Right hindlimb (tissue), 1 donor: Measurements from ENCODE around the gene MRPL27.

Experiments used
- DNase-seq: peaks from one replicate; pipeline ENCODE4 v3.0.0-alpha.2; 2018

The MRPL27 gene

DNA sequence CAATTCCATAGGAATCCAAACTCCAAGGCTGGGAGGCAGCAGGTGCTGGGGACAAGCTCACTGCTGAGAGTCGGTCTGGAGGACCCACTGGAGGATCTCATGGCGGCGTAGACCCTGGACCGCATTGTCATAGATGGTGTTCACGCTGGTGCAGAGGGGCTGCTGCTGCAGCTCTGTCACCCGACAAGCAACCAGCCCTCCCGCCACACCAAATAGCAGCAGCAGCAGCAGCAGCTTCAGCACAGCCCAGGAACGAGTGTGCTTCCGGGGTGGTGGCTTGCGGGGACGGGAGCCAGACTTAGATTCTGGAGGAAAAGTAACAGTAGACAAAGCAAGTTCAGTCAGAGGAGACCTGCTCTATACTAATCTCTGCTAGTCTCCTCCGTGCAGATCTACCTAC is 9.9 kb upstream of the MRPL27 start:
- DNase-seq, result no peak

DNA sequence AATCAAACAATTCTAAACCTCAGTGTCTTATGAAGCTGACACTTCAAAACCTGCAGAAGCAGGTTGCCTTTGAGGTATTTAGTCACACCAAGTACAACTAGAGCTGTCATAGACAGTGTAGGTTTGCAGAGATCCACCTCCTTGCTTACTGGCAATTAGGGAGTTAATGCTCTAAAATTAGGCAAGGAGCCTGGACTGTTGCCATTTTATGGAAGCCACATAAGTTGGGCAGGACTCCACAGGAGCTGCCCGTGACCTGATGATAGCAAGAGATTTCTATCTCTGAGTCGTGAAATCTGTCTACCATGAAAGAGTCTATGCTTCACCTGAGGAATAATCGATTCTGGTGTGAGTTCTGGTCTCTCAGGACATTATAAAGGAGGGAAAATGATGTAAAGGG is 8.9 kb upstream of the MRPL27 start:
- no peak for DNase-seq

DNA sequence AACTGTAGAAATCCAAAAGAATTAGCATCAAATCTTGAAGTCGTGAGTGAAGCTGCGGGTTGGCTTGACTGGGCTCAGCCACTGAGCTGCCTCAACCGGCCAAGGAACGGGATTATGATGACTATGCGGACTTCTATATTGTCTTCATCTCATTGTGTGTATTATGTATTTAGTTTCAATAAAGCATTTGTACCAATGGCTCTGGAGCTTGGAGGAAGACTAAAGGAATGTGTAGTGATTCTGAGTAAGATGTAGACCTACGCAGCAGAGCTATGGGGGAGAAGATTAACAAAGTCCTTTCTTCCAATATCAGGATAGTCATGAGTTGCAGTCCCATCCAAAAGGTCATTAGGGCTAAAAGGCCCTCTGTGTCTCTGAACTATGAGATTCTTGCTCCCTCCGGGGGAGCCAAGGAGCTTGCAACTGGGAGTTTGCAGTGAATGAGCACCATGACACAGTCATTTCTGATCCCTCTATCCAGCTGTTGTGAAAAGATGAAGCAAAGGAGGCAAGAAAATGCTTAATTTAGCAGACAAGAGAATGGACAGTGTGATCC is 8.4 kb upstream of the MRPL27 start:
- no peak for DNase-seq

DNA sequence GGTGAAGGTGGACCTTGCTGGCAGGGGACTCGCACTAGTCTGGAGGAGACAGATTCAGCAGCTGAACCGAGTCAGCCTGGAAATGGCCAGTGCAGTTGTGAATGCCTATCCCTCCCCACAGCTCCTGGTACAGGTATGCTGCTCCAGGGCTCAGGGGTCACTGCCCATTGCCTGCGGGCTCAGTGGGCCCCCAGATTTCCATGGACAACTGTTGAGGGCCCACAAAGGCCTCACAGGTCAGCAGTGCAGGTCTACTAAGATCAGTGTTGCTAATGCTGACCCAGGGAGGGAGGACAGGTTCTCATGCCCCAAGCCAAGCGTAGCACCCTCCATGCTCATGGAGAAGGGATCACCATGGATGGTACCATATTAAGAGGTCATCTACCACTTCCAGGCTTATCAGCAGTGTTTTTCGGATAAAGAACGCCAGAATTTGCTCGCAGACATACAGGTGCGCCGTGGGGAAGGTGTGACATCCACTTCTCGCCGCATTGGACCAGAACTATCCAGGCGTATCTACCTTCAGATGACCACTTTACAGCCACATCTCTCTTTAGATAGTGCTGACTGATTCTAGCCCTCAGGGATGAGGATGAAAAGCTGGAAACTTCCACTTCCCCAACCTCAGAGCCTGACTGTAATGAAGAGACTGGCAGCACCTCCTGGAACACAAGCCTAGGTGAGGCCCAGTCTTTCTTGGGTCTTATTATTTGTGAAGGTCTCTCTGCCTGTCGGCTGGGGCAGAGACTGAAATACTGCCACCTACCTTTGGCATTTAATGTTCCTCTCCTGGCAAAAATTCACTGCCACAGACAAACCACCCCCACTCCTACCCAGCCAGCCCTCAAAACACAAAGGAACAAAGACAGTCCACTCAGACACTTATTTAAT is 7.6 kb upstream of the MRPL27 start:
- no peak for DNase-seq

DNA sequence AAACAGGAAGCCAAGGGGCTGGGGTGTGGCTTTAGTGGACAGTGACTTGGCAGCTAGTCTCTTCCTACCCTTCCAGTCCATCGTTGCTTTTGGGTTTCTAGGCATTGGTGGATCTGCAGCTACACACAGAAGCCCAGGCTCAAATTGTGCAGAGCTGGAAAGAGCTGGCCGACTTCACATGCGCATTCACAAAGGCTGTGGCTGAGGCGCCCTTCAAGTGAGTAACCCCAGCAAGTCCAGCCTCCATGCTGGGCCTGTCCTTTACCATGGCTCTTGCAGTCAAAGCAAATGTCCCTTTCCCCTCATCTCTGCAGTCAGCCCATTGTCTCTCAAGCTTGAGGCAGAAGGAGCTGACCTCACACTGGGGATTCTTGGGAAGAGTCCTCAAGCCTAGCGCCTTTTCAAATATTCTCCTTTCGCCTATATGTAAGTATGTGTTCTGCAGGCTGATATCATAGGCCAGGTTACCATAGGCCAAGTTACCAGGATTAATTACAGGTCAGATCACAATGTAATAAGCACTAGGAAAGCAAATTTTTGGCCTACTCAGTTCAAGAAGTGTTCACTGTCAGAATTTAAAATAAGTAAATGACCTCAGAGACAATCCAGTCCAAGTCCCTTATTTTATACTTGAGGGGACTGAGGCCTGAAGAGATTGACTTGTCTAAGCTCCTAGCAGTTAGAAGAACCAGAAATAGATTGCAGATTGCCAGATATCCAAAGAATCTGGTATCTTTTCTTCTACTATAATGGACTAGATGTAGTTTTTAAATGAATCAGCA is 6.6 kb upstream of the MRPL27 start:
- no peak for DNase-seq

DNA sequence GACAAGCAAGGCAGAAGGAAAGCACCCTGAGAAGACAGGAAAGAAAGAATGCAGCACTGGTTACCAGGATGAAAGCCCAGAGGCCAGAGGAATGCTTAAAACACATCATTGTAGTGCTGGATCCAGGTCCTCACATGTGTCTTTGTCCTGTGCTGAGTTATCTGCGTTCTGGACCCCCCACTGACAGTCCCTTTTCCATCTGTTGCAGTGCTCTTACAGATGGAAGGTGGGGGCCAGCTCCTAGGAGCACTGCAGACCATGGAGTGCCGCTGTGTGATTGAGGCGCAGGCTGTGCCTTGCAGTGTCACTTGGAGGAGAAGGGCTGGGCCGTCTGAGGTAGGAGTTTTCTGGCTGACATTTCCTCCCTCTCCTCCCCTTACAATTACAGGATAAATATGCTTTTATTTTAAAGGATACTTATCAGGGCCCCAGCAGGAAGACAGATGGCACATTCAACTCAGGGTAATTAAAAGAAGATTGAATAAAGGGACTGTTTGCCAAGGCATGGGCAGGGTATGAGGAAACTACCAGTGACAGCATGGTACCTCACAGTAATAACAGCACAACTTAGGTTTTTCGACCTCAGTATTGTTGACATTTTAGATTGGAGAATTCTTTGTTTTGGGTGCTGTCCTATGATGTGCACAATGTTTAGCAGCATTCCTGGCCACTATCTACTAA is 3.0 kb upstream of the MRPL27 start:
- DNase-seq, result no peak

DNA sequence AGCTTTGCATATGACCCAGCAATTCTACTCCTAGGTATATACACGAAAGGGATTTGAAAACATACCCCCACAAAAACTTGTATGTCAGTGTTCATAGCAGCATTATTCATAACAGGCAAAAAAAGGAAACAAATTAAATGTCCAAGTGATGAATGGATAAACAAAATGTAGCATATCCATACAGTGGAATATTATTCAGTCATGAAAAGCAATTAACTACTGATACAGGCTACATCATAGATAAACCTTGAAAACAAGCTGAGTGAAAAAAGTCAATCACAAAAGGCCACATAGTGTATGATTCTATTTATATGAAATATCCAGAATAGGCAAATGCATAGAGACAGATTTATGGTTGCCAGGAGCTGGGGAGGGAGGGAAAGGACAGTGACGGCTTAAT is 721 bp upstream of the MRPL27 start:
- DNase-seq, result no peak

- no peak for DNase-seq
Observed at GRCh38 chr17:50372222-50372757, 694 bp downstream of the MRPL27 start.

DNA sequence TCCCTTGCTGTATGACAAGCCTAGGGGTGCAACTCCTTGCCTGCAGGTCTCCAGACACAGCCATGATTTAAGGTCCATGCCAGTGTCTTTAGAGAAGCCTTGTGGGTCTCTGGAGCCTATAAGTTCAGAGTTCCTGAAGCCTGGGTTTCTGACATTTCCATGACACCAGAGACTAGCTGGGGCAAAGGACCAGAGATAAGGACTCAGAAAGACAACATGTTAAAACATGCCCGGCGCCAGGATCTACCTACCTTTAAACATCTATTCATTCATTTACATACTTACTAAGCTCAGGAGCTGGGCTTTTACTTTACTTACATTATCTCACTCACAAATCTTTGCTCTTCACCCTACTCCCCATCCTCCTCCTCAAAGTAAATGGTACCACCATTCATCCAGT is 1.5 kb downstream of the MRPL27 start:
- no peak for DNase-seq

- no peak for DNase-seq
Observed at GRCh38 chr17:50370052-50370451, 2.9 kb downstream of the MRPL27 start.

DNA sequence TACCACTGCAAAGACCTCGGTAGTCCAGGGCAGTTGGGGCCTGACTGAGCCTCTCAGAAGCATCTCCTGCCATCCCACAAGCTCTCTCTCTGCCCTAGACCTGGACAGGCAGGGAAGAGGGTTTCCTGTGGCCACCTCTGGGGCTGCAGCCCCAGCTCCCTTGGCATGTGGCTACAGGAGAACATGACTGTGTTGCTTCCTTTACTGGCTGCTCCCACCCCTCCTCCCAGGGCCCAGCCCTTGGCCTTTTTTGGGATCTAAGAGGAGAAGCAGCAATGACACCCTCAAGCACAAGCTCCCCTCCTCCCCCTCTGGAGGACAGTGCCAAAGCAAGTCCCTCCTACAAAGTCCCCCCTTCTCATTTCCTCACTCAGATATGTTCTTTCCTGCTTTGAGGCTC is 5.6 kb downstream of the MRPL27 start:
- no peak for DNase-seq

DNA sequence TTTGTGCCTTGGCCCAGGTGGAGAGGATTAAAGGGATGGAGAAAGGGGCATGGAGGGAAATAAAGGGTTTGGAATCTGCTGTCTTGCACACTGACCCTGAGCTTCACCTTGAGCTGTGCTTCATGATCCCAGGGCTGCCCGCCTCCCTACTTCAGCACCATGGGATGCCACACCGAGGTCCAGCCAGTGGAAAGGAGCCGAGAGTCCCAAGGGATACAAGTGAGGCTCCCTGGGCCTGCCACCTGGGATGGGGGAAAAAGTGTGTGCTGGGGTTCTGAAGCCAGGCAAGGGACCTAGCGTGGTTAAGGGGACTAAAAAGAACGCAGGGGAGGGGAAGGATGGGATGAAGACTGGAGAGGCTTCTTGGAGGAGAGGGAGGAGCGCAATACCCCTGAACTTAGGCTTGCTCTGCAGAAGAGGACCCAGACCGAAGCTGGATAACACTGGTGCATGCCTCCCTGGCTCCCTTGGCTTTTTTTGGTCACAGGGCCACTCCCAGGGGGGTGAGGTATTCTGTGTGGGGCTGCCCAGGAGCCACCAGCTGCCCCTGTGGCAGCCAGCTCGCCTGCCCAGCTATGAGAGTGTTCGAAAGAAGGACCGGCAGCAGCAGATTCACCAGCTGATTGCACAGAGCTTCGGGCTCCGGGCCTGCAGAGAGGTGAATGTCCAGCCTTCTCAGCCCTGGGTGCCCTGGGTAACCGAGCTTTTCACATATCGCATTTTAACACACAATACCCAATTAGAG is 7.2 kb downstream of the MRPL27 start:
- no peak for DNase-seq

- DNase-seq, result no peak
Observed at GRCh38 chr17:50365165-50365564, 7.8 kb downstream of the MRPL27 start.

DNA sequence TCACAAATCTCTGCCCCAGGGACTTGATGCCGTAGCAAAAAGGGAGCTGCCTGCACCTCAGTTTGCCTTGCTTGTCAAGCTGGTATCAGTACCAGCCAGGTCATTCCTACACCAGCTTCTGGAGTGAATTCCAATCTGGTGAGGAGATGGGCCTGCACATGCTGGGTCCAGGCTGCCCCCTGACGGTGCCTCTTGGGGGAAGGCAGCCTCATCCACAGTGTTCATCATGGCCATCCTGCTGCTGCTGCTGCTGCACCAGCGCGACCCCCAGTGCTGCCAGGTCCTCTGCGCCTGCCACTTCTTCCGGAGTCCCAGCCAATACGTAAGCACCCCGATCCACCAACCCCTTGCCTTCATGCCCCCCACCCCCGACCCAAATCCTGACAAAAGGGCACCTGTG is 8.3 kb downstream of the MRPL27 start:
- no peak for DNase-seq

DNA sequence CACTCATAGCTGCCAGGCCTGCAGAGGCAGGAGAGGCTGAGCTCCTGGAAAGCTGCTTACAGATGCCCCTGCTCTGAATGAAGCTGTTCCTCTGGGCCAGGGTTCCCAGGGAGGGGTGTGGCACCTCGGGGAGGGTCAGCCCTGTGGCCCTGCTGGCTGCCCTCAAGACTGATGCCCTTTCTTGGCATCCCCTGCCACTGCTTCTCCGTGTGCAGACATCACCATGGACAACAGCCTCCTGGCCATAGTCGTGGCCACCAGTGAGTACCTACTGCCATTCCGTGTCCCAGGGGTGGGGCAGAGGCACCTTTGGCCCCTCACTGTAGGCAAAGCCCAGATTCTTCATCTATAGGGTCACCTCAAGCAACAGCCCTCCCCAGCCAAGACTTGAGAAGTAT is 8.9 kb downstream of the MRPL27 start:
- DNase-seq, result no peak

- DNase-seq, result peak; percentile 77
Observed at GRCh38 chr17:50363217-50364060, 9.5 kb downstream of the MRPL27 start.

- DNase-seq, result no peak
Observed at GRCh38 chr17:50362661-50363060, 10.3 kb downstream of the MRPL27 start.

DNA sequence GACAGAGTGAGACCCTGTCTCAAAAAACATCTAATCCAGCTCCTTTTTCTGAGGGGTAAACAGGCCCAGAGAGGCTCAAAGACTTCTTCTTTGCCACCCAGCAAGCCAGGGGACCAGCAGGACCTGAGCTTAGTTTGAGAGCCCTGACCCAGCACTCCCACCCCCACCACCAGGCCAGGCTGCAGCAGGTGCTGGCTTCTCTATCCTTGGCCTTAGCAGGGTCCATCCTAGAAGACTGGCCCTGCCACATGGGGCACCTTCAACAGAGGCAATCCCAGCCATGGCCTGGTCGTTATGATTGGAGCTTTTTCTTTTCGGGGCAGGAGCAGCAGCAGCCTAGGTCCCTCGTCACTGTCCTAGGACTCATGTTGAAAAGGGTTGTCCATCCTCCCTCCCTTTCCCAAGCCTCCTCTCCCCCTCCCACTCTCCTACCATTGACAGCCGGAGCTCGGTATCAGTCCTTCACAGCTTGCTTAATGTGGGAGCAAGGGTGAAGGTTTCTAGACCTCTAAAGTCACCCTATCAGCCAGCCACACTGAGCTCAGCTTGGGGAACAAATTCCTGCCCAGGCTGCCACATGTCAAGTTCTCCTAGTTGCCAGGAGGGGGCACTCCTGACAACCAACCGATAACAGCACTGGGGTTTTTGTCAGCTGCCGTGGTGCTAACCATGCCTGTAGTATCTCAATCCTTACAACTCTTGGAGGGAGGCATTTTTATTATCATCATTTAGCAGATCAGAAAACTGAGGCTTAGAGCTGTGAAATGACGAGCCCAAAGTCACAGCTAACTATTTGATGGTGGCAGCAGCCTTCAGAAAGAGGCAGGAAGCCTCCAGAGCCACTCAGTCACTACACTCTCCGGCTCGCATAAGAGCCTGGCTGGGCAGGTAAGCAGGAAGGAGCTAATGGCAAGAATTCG is 11.2 kb downstream of the MRPL27 start:
- DNase-seq, result no peak

DNA sequence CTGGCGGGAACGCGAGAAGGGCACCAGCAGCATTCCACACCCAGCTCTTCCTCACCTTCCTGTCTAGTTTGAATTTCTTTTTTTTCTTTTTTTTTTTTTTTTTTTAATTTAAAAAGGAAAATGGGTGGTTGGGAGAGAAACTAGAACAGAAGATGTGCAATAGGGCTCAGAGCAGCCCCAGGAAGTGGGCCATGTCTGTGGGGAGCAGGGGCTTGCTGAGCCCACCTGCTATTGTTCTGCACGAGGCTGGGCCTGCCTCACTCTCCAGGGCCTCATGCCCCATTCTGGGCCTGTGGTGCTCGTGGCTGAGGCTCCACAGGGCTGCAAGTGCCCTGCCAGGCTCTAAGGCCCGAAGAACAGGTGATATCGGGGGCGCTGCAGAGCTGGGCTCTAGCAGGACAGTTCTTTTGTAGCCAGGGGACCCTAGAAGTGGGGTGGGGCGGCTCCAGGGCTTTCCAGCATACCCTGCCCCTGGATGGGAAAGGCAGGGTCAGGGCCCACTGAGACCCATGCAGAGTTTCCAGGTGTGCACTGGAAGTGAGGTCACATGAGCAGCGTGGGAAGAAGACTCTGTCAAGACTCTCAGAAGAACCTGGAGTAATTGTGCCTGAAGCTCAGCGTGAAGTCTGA is 12.4 kb downstream of the MRPL27 start:
- DNase-seq, result no peak

- no peak for DNase-seq
Observed at GRCh38 chr17:50359998-50360461, 13.0 kb downstream of the MRPL27 start.
